Smooth muscle cell of the umbilical artery (primary cell): ENCODE results near the gene CLCN1. TPM values are rescaled to one million over a fixed set of nuclear protein-coding genes. Genes with fewer than 3 reads are reported as not detected.

Experiments used
- total RNA-seq: library from RNA; depleted of rRNA; stranded (reverse); fragments of >200 nt; gene quantifications from 2 replicates; pipeline ENCODE4 v1.2.3, GENCODE V29; 2014

Gene CLCN1
- total RNA-seq = not detected in 2 replicates

DNA sequence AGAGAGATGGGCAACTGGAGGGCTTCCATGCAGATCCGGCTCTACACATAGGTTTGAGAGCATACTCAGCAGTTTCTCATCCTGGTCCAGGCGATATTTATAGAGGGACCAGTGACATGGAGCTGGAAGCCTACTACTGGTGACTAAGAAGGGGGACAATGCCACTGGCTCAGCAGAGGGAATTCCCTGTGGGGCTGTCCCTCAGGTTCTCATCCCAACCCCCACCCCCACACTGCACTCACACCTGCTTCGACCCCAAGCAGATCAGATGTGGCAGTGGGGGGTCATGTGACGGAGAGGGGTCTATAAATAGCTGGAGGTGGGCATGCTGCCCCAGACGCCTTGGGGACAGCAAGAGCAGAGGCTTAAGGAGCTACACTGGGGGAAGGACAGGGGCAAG, at the start of gene CLCN1:
Gene CLCN1, plus strand, starts transcription at position 336 of the 400 bp plus-strand sequence. CDS start 102 bp downstream, outside the sequence.

DNA sequence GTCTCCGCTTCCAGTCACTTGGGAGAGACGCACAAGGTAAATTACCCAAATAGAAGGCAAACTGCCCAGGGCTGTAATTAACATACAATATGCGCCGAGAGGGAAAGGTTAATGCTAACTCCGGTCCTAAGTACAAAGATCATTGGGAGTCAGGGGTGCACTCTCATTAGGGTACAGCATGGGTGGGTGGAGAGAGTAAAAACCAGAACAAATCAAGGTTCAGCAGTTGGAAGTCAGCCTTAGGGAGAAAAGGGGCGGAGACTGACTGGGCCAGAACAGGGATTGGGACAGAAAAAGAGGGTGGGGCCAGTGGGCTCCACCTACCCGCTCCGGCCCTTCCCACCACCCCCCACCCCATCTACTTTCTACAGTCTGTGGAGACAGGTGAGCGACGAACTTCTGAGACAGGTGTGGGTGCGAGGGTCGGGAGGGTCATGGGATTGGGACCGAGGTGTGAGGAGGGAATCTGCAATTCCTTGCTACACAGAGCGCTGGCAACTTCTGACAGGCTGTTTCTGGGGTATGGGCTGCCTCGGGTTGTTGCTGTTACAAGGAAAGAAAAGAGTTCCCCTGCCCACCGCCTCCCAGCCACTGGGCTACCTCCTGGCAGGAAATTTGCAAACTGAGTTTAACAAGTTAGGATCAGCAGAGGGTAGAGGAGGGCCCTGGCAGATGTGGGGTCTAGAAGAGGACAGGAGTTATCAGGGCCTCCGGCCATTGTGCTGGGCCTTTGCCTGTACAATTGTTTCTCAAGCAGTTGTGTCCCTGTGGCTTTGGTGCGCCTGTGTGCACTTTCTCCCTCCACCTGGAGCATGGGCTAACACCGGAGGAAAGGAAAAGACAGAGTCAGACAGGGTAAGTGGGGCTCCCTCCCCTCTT, 31.1 kb upstream of the CLCN1 start, which contains the start of gene TMEM139:
Gene TMEM139, plus strand, starts transcription at position 368 of the 879 bp plus-strand sequence. CDS start 1,000 bp downstream, outside the sequence.

DNA sequence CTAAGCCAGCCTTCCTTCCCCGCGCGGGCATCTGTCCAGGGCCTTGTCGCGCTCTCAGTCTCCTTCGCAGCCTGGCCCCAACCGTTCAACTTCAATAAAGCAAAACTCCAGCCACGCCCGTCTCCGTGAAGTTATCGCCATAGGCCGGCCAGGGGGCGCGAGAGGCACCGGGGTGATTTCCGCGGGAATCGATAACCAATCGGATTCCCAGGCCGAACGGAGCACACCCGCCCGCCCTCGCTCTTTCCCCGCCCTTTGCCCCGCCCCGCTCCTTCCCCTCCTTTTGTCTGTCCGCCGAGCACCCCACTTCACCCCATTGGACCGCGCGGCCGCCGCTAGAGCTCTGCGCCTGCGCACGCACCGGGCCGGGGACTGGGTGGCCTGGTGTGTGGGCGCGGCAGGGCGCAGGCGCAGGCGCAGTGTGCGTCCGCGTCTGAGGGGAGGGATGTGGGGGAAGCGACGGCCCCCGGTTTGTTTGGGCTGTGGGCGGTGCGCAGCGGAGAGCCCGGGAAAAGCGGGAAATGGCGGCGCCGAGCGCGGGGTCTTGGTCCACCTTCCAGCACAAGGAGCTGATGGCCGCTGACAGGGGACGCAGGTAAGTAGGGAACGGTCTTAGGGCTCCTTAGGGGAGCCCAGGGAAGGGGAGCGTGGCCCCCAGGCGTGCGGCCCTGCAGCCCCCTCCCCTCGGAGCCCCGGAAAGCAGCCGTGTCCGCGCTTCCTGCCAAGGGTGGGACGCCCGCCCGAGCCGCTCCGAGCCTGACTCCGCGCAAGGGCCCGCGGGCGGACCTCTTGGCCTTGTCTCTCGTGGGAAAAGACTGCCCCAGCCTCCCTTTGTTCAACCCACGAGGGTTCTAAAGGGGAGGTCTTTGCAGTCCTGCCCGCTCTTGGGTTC, 27.7 kb upstream of the CLCN1 start, which contains the start of gene CASP2:
Gene CASP2, plus strand, starts transcription at position 417 of the 892 bp plus-strand sequence. Its CDS starts 105 bp downstream, at position 522.

DNA sequence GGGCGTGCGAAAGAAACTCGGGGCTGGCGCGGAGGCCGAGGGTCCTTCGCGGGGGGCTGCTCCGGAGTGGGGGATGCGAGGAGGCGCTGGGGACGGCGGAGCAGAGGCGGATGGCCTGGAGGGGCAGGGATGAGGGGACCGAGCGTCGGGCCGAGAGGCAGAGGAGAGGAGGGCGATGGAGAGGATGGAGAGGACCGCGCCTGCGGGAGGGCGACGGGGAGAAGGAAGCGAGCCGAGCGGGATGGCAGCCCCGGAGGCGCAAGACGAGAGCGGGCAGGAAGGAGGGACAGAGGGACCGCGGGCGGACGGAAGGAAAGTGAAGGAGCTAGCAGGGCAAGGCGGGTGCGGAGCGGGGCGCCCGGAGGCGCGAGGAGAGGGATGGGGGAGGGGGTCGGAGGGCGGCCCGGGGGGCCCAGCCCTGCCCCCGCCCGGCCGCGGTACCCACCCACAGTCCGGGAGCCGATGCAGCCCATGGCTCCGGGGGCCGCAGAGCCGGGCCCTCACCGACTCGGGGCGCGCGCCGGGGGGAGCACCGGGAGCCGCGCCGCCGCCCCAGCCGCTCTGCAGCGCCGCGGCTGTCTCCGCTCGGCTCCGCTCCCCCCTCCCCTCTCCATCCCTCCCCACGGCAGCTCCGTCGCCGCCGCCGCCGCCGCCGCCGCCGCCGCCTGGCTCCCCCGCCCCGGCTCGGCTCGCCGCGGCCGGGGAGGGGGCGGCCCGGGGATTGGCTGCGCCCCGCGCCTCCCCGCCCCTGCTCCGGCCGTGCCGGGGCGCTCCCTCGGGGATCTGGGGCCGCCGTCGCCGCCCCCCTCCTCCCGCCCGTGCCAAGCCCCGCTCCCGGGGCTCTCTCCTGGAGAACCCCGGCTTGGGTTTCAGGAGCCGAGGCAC, 46.5 kb downstream of the CLCN1 start, which contains the start of gene FAM131B:
Gene FAM131B, minus strand, starts transcription at position 583 of the 885 bp plus-strand sequence. Its CDS starts 110 bp downstream, at position 473.

DNA sequence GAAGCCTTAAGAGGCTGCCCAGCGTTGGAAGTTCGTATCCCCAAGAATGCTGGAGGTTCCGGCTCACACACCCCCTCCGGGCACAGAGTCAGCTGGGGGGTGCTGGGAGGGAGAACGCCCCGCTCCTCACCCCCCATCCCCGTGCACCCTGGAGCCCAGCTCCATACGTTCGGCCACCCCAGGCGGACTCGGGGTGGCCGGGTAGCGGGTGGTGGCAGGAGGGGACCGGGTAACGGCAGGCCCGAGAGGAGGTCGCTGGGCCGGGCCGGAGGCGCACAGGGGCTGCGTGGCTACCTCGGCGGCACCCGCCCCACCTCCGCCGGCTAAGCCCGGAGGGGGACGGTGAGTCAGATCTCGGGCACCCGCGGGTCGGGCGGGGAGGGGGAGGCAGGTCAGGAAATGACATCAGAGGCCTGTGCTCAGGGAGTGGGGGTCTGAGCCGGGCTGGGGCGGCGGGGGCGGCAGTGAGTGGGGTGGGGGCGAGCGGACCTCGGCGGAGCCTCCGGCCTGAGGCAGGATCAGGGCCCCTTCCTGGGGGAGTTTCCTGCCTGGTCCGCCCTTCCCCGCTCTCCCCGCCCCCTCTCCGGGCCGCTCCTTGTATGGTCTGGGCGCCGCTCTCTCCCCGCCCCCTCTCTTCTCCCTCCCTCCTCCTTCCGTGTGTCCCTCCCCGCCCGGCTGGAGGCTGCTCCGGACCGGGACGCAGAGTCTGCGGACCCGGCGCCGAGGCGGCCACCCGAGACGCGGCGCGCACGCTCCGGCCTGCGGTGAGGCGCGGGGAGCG, 64.9 kb downstream of the CLCN1 start, which contains the start of gene ZYX:
Gene ZYX, plus strand, starts transcription at position 700 of the 781 bp plus-strand sequence. CDS start 227 bp downstream, outside the sequence.

Other genes starting within 250 kb of the CLCN1 start
- not detected in 2 replicates for gene PIP, start 184.0 kb upstream of the CLCN1 start, total RNA-seq
- not detected in 2 replicates for gene TAS2R39, start 132.7 kb upstream of the CLCN1 start, total RNA-seq
- gene TAS2R40, start 94.1 kb upstream of the CLCN1 start, total RNA-seq = not detected in 2 replicates
- gene GSTK1, start 52.7 kb upstream of the CLCN1 start, total RNA-seq = 66.2 and 71.6 TPM in 2 replicates
- gene TMEM139, start 31.2 kb upstream of the CLCN1 start, total RNA-seq = not detected in 2 replicates
- gene CASP2, start 27.8 kb upstream of the CLCN1 start, total RNA-seq = 5.9 and 13.5 TPM in 2 replicates
- gene FAM131B, start 46.6 kb downstream of the CLCN1 start, total RNA-seq = 3.6 and 4.0 TPM in 2 replicates
- gene ZYX, start 65.2 kb downstream of the CLCN1 start, total RNA-seq = 35.9 and 112 TPM in 2 replicates
- gene EPHA1, start 92.7 kb downstream of the CLCN1 start, total RNA-seq = 0.09 TPM in 1 of 2 replicates, not detected in the other
- gene TAS2R60, start 127.3 kb downstream of the CLCN1 start, total RNA-seq = not detected in 2 replicates
- 0.14 TPM in 1 of 2 replicates, not detected in the other for gene TAS2R41, start 161.8 kb downstream of the CLCN1 start, total RNA-seq